ENCODE data around the gene NOXO1. TPM values are rescaled to one million over a fixed set of nuclear protein-coding genes. Genes with fewer than 3 reads are reported as not detected.

The NOXO1 gene
- total RNA-seq, 6 donors from 2014 or later = 2.1 to 5.4 (median 5.0) TPM; not detected in 1

DNA sequence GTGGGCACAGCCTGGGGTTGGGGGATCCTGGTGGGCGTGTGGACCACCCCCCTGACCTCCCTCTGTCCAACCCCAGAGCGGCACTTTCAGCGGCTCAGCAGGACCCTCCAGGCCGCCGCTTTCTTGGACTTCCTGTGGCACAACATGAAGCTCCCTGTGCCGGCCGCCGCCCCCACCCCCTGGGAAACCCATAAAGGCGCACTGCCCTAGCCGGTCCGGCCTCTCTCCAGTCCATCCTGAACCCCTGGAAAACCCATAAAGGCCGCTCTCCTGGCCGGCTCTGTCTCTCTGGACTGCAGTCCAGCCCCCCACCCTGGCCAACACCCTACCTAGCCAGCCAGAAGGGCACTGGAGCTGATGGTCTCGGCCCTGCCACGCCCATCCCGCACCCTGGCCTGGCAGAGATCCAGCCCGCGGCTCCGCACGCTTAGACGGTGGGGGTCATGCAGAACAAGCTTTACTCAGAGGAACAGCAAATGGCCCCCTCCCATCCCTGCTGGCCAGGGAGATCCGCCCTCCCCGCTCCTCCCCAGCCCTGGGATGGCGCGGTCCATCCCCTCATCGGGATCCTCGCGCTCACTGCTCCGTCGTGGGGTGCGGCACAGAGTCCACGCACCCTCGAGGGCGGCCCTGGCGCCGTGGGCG lies 2.7 kb downstream of the NOXO1 start:
- Histone ChIP-seq H3K4me3 (peak overlapping the region in 3 of 4 donors; percentile 44 to 55 (median 54)), H3K27ac (peak overlapping the region; percentile 70 to 79 (median 76)), H3K4me1 (peaks cover 6 to 48% (median 19%) of the 10 kb centered on the region in 4 donors), H3K36me3 (peaks cover 14 to 52% (median 47%) of the 10 kb centered on the region in 4 donors), H3K9me3 (no peaks in the 10 kb centered on the region), H3K27me3 (peaks cover 0 to 24% (median 10%) of the 10 kb centered on the region in 4 donors)
- WGBS, 2 donors = 75 to 85% methylated on average over 13 to 33 of the region's 37 CpGs
- ATAC-seq (ENCODE audit: low FRiP score in 2 of 2) (no peak), DNase-seq (peak in 1 of 2 donors; percentile 87)
- TF ChIP-seq POLR2AphosphoS5 (IDR thresholded peaks at IDR 0.05) = no peak
- no peak for TF ChIP-seq POLR2A (IDR thresholded peaks at IDR 0.05)
- TF ChIP-seq, protein P1, sequence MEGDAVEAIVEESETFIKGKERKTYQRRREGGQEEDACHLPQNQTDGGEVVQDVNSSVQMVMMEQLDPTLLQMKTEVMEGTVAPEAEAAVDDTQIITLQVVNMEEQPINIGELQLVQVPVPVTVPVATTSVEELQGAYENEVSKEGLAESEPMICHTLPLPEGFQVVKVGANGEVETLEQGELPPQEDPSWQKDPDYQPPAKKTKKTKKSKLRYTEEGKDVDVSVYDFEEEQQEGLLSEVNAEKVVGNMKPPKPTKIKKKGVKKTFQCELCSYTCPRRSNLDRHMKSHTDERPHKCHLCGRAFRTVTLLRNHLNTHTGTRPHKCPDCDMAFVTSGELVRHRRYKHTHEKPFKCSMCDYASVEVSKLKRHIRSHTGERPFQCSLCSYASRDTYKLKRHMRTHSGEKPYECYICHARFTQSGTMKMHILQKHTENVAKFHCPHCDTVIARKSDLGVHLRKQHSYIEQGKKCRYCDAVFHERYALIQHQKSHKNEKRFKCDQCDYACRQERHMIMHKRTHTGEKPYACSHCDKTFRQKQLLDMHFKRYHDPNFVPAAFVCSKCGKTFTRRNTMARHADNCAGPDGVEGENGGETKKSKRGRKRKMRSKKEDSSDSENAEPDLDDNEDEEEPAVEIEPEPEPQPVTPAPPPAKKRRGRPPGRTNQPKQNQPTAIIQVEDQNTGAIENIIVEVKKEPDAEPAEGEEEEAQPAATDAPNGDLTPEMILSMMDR (IDR thresholded peaks at IDR 0.05) = no peak
- no peak for TF ChIP-seq EP300 (IDR thresholded peaks at IDR 0.05)

DNA sequence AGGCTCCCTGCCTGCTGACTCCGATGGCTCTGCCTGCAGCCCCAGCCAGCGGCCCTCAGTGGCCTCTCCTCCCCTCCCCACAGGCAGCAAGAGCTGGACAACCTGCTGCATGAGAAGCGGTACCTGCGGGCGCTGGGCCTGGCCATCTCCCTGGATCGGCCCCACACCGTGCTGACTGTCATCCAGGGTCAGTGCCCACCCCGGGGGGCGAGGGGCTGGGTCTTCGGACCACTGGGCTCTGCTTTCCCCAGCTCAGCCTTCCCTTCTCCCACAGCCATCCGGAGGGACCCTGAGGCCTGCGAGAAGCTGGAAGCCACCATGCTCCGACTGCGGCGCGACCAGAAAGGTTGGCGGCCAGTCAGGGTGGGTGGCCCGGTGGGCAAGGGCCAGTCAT lies 3.4 kb downstream of the NOXO1 start:
- TF ChIP-seq POLR2A (IDR thresholded peaks at IDR 0.05) (no peak), POLR2AphosphoS5 (IDR thresholded peaks at IDR 0.05) (no peak), EP300 (IDR thresholded peaks at IDR 0.05) (no peak)
- TF ChIP-seq, protein P1 (IDR thresholded peaks at IDR 0.05) = no peak
- Histone ChIP-seq H3K27ac (no peak overlapping the region), H3K9me3 (no peaks in the 10 kb centered on the region), H3K27me3 (peaks cover 0 to 24% (median 10%) of the 10 kb centered on the region in 4 donors), H3K4me1 (peaks cover 7 to 48% (median 19%) of the 10 kb centered on the region in 4 donors), H3K36me3 (peaks cover 14 to 52% (median 47%) of the 10 kb centered on the region in 4 donors), H3K4me3 (no peak overlapping the region)
- no peak for ATAC-seq (ENCODE audit: low FRiP score in 2 of 2)
- DNase-seq = peak in 1 of 2 donors; percentile 72
- WGBS, 2 donors = 94% methylated on average over 15 of the region's 18 CpGs; no CpG with 5 or more reads in 1 of the 2 donors

DNA sequence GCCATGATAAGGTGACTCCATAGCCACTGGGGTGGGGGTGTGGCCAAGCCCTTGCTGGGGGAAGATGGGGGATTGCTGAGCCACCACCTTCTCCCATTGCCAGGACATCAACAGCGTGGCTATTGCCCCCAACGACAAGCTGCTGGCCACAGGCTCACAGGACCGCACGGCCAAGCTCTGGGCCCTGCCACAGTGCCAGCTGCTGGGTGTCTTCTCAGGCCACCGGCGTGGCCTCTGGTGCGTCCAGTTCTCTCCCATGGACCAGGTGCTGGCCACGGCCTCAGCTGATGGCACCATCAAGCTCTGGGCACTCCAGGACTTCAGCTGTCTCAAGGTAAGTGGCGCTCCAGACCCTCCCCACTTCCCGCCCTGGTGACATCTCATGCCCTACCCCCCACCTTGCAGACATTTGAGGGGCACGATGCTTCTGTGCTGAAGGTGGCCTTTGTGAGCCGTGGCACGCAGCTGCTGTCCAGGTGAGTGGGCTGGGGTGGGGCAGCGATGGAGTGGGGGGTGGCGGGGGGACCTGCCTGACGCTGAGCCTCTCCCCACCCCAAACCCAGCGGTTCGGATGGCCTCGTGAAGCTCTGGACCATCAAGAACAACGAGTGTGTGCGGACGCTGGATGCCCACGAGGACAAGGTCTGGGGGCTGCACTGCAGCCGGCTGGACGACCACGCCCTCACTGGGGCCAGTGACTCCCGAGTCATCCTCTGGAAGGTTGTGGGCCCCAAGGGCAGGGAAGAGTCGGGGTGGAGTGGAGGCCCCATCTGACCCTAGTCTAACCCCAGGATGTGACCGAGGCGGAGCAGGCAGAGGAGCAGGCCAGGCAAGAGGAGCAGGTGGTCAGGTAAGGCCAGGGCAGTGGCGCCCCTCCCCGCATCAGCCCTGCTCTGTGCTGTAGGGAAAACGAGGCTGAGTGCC lies 4.1 kb downstream of the NOXO1 start:
- H3K4me1 ChIP-seq = peaks cover 12 to 54% (median 24%) of the 10 kb centered on the region in 4 donors
- no peaks in the 10 kb centered on the region for H3K9me3 ChIP-seq
- WGBS, 2 donors = 94 to 99% methylated on average over 14 to 32 of the region's 33 CpGs
- DNase-seq = no peak
- ATAC-seq (ENCODE audit: low FRiP score in 2 of 2) = no peak
- H3K36me3 ChIP-seq = peaks cover 14 to 52% (median 47%) of the 10 kb centered on the region in 4 donors
- H3K27ac ChIP-seq = no peak overlapping the region
- peaks cover 0 to 24% (median 10%) of the 10 kb centered on the region in 4 donors for H3K27me3 ChIP-seq
- no peak overlapping the region for H3K4me3 ChIP-seq
- no peak for TF ChIP-seq POLR2A (IDR thresholded peaks at IDR 0.05)
- no peak for TF ChIP-seq EP300 (IDR thresholded peaks at IDR 0.05)
- TF ChIP-seq POLR2AphosphoS5 (IDR thresholded peaks at IDR 0.05) = no peak
- TF ChIP-seq, protein P1 (IDR thresholded peaks at IDR 0.05) = no peak

DNA sequence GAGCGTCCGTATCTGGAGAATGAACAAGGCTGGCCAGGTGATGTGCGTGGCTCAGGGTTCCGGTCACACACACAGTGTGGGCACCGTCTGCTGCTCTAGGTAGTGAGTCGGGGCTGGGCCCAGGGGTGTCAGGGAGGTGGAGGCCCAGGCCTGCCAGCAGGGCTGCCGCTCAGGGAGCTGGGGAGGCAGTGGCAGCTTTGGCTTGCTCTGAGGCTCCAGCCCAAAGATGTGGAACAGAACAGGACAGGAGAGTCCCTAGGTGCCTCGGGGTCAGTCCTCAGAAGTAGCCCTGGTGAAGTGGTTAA lies 5.1 kb downstream of the NOXO1 start:
- TF ChIP-seq POLR2A (IDR thresholded peaks at IDR 0.05) = no peak
- TF ChIP-seq EP300 (IDR thresholded peaks at IDR 0.05) = no peak
- TF ChIP-seq POLR2AphosphoS5 (IDR thresholded peaks at IDR 0.05) = no peak
- TF ChIP-seq, protein P1 (IDR thresholded peaks at IDR 0.05) = no peak
- Histone ChIP-seq H3K4me1 (peaks cover 14 to 54% (median 26%) of the 10 kb centered on the region in 4 donors), H3K27ac (no peak overlapping the region), H3K36me3 (peaks cover 14 to 52% (median 47%) of the 10 kb centered on the region in 4 donors), H3K4me3 (no peak overlapping the region), H3K27me3 (peaks cover 0 to 23% (median 10%) of the 10 kb centered on the region in 4 donors), H3K9me3 (no peaks in the 10 kb centered on the region)
- ATAC-seq (ENCODE audit: low FRiP score in 2 of 2) = no peak
- WGBS, 2 donors = 94 to 100% methylated on average over 2 to 8 of the region's 8 CpGs
- DNase-seq = no peak

Measured in upper lobe of left lung (tissue), 6 donors.